Stimulated activated effector memory CD8-positive, alpha-beta T cell treated with anti-CD3 and anti-CD28 coated beads, Interleukin-12 subunit alpha, Interleukin-12 subunit beta, amount 100 ng/mL, for 72 hours (primary cell): ENCODE data around the gene TVP23C.

Experiments
- ATAC-seq: fragments of 150-1000 bp; cut with Tn5 transposase; 2 replicates; pipeline ENCODE4 v1.10.0; 2021
- DNase-seq, 2 donors: peaks; one replicate each; pipeline ENCODE4 v3.0.0; 2021 to 2022; ENCODE audit warnings: low spot score in 2 of 2
- H3K27ac Mint-ChIP-seq: one replicate; pipeline ENCODE4 v1.8.0; 2022; ENCODE audit warnings: mild to moderate bottlenecking, mixed read lengths
- H3K36me3 Mint-ChIP-seq: one replicate; pipeline ENCODE4 v1.8.0; 2022; ENCODE audit warnings: mild to moderate bottlenecking, mixed read lengths
- H3K4me1 Mint-ChIP-seq: one replicate; pipeline ENCODE4 v1.8.0; 2022; ENCODE audit warnings: mixed read lengths
- H3K4me3 Mint-ChIP-seq: one replicate; pipeline ENCODE4 v1.8.0; 2022; ENCODE audit warnings: mild to moderate bottlenecking, mixed read lengths
- H3K9me3 Mint-ChIP-seq: one replicate; pipeline ENCODE4 v1.8.0; 2022; ENCODE audit warnings: mixed read lengths

Gene TVP23C

GRCh38 chr17:15466131-15466530 is 97.2 kb downstream of the TVP23C start:
- Mint-ChIP-seq H3K9me3 (no peaks in the 10 kb centered on the region), H3K4me1 (peaks cover 11% of the 10 kb centered on the region), H3K27ac (no peak overlapping the region), H3K4me3 (no peak overlapping the region), H3K36me3 (no peaks in the 10 kb centered on the region)
- DNase-seq, result no peak
- ATAC-seq, result no peak

DNA sequence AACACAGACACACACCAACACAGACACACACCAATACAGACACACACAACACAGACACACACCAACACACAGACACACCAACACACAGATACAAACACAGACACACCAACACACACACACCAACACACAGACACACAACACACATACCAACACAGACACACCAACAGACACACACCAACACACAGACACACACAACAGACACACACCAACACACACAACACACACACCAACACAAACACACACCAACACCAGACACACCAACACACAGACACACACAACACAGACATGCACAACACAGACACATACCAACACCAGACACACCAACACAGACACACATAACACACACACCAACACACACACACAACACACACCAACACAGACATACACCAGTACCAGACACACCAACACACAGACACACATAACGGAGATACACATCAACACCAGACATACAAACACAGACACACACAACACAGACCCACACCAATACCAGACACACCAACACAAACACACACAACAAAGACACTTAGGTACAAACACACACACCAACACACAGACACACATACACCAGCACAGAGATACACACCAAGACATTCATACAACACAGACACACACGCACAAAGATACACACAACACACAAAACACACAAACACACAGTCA is 98.1 kb downstream of the TVP23C start:
- H3K36me3 Mint-ChIP-seq, result peaks cover 2% of the 10 kb centered on the region
- H3K4me3 Mint-ChIP-seq, result no peak overlapping the region
- no peaks in the 10 kb centered on the region for H3K9me3 Mint-ChIP-seq
- no peak overlapping the region for H3K27ac Mint-ChIP-seq
- no peak for DNase-seq
- ATAC-seq, result no peak
- peaks cover 11% of the 10 kb centered on the region for H3K4me1 Mint-ChIP-seq

- DNase-seq (no peak), ATAC-seq (no peak)
- Mint-ChIP-seq H3K36me3 (peaks cover 6% of the 10 kb centered on the region), H3K9me3 (no peaks in the 10 kb centered on the region), H3K27ac (no peak overlapping the region), H3K4me1 (peaks cover 11% of the 10 kb centered on the region), H3K4me3 (no peak overlapping the region)
Measured at GRCh38 chr17:15464231-15464985, 98.9 kb downstream of the TVP23C start.

GRCh38 chr17:15462976-15463772 is 100.1 kb downstream of the TVP23C start:
- no peak overlapping the region for H3K4me3 Mint-ChIP-seq
- H3K4me1 Mint-ChIP-seq, result peaks cover 5% of the 10 kb centered on the region
- H3K36me3 Mint-ChIP-seq, result peaks cover 6% of the 10 kb centered on the region
- DNase-seq (no peak), ATAC-seq (no peak)
- no peaks in the 10 kb centered on the region for H3K9me3 Mint-ChIP-seq
- no peak overlapping the region for H3K27ac Mint-ChIP-seq

DNA sequence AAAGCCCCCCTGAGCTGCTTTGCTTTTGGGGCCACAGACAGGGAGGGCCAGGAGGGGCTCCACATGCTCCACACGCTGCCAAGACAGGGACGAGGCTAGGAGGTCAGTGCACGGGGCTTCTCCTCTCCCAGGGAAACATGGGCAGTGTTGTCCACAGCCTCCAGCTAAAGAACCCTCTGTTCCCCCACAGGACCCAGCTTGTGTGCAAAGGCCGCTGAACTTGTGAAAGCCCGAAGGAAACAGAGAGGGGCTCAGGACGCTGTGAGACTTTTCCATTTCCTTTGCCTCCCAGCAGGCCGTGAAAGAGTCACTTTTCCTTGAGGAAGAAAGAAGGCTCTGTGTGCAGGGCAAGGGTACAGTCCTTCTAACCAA is 105.6 kb downstream of the TVP23C start:
- Mint-ChIP-seq H3K4me3 (no peak overlapping the region), H3K27ac (no peak overlapping the region), H3K4me1 (no peaks in the 10 kb centered on the region), H3K36me3 (peaks cover 6% of the 10 kb centered on the region), H3K9me3 (peaks cover 3% of the 10 kb centered on the region)
- DNase-seq, result no peak
- ATAC-seq, result no peak

DNA sequence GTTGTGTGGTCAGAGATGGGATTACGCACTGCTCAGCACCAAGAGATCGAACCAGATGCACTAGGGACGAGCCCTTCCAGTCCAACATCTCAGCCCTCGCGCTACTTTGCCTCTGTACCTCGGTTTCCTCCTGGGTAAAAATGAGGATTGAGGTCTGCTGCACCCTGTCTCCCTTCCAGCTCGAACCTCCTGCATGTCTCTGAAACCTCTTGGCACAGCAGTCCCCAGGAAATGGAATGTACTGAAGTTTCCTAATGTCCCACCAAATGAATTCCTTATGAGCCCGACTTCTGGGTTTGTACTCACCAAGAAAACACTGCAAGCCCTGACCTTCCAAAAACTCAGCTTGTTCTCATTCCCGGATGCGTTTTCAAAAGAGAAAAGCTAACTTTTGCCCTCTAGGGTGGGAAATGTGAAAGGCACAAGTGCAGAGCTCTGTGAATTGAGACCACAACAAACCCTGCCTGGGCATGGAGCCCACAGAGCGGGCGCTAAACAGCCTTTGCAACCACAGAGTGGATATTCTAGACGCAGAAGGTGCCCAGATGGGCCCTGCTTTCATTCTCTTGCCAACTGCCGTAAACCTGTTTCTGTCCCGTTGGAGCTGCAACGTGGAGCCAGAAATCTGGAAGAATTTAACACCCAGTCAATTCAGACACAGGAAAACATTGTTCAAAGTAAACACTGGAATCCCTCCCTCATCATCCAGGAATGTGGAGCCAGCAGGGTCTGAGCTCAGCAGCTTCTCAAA is 106.1 kb downstream of the TVP23C start:
- no peak overlapping the region for H3K4me3 Mint-ChIP-seq
- H3K4me1 Mint-ChIP-seq, result no peaks in the 10 kb centered on the region
- ATAC-seq (no peak), DNase-seq (no peak)
- peaks cover 6% of the 10 kb centered on the region for H3K36me3 Mint-ChIP-seq
- H3K9me3 Mint-ChIP-seq, result peaks cover 3% of the 10 kb centered on the region
- H3K27ac Mint-ChIP-seq, result no peak overlapping the region

DNA sequence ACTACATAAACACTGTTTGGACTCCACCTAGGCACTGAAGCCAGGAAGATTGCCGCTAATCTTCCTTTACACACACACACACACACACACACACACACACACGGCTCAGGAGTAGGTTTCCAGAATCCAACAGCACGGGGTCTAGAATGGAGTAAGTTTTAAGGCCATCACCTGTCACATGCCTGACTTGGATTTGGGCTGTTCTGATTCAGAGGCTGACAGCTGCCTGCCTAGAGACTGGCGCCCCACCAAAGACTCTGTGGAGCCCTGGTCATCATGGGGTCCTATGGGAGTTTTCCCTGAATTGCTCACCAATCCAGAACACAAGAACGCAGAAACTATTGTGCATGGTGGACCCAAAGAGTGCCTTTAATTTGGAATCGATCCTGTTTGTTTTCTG is 106.8 kb downstream of the TVP23C start:
- Mint-ChIP-seq H3K27ac (no peak overlapping the region), H3K36me3 (peaks cover 6% of the 10 kb centered on the region), H3K9me3 (peaks cover 3% of the 10 kb centered on the region), H3K4me3 (no peak overlapping the region), H3K4me1 (no peaks in the 10 kb centered on the region)
- no peak for ATAC-seq
- DNase-seq, result no peak

- ATAC-seq, result no peak
- H3K9me3 Mint-ChIP-seq, result peaks cover 3% of the 10 kb centered on the region
Measured at GRCh38 chr17:15454346-15454745, 108.9 kb downstream of the TVP23C start.

DNA sequence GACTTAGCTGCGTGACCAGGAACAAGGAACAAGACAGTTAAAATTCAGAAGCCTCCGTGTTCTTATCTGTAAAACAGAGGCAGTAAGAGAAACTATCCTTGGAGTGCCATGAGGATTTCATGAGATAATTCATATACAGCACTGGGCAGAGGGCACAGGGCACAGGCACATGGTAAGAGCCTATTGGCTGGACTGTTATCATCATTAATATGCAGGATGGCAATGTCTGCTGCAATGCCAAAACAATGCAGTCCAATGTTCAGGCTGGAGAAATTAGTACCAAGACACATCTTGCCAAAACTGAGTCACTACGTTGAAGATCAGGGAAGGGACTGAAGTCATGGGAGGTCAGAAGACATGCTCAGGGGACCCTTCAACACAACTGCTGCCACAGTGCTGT is 109.5 kb downstream of the TVP23C start:
- H3K9me3 Mint-ChIP-seq, result peaks cover 3% of the 10 kb centered on the region
- no peak for ATAC-seq
- H3K36me3 Mint-ChIP-seq, result no peaks in the 10 kb centered on the region
- H3K4me1 Mint-ChIP-seq, result no peaks in the 10 kb centered on the region
- H3K27ac Mint-ChIP-seq, result no peak overlapping the region
- H3K4me3 Mint-ChIP-seq, result no peak overlapping the region
- no peak for DNase-seq

More at GRCh38 chr17:15454346-15454745, 108.9 kb downstream of the TVP23C start:
- Mint-ChIP-seq H3K27ac (no peak overlapping the region), H3K4me3 (no peak overlapping the region), H3K36me3 (no peaks in the 10 kb centered on the region), H3K4me1 (no peaks in the 10 kb centered on the region)
- DNase-seq, result no peak

DNA sequence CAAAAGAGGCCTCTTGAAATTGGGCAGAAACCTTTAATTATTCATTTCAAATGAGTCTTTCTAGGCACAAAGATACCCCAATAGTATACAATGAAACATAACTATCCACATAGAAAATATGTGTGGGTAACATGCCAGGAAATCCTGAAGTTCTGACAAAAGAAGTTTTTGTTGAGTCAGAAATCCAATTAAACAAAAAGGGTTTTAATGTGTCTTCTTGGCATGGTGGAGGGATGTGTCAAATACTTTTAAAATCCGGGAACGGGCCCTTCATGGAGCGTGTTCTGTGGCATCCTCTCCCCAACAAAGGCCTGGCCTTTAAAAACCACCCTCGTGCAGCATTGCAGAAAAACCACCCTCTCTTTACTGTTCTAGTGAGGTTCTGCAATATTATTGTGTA is 110.0 kb downstream of the TVP23C start:
- Mint-ChIP-seq H3K4me3 (no peak overlapping the region), H3K36me3 (no peaks in the 10 kb centered on the region), H3K9me3 (peaks cover 3% of the 10 kb centered on the region), H3K27ac (no peak overlapping the region), H3K4me1 (no peaks in the 10 kb centered on the region)
- DNase-seq (no peak), ATAC-seq (no peak)

DNA sequence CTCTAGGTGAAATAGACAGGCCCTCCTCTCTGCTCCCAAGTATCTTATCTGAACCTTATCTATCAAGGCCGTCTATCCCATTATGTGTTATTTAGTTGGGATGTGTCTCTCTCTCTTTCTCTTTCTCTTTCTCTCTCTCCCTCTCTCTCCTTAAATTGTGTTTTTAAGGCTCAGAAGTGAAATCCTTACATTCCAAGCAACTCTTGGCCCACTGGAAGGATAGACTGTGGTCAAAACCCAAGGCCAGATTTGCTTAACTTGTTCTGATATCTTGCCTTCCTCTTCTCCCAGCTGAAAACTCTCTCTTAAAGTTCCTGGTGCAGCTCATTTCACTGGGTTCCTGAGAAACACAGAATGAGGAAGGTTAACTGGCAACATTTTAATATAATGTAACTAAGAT is 110.5 kb downstream of the TVP23C start:
- Mint-ChIP-seq H3K27ac (no peak overlapping the region), H3K36me3 (no peaks in the 10 kb centered on the region), H3K9me3 (peaks cover 3% of the 10 kb centered on the region), H3K4me3 (no peak overlapping the region), H3K4me1 (no peaks in the 10 kb centered on the region)
- ATAC-seq (no peak), DNase-seq (no peak)
